MM.1S (cell line): ENCODE data around the gene PLD3.

Experiments
- DNase-seq: peaks from one replicate; pipeline ENCODE4 v3.0.0-alpha.2; 2015
- H2AFZ ChIP-seq: fragments of 300-600 bp; sonication (generic); 2 replicates; pipeline ENCODE4 v1.6.0; 2016; ENCODE audit warnings: antibody characterized with exemption, low read length
- H3F3A ChIP-seq: fragments of 300-600 bp; sonication (generic); 2 replicates; pipeline ENCODE4 v1.6.1; 2016; ENCODE audit warnings: mild to moderate bottlenecking, antibody characterized with exemption, low read length, moderate library complexity, mixed read lengths; ENCODE audit not compliant: insufficient read depth
- H3K27ac ChIP-seq: fragments of 300-600 bp; sonication (generic); 2 replicates; pipeline ENCODE4 v1.5.1; 2016; ENCODE audit warnings: mild to moderate bottlenecking, low read length
- H3K27me3 ChIP-seq: fragments of 300-600 bp; sonication (generic); replicated peaks from 2 replicates; pipeline ENCODE4 v1.6.0; 2016; ENCODE audit warnings: low read length; ENCODE audit not compliant: insufficient read depth
- H3K36me3 ChIP-seq: fragments of 300-600 bp; sonication (generic); replicated peaks from 2 replicates; pipeline ENCODE4 v1.6.1; 2016; ENCODE audit warnings: mild to moderate bottlenecking, low read length, mixed read lengths; ENCODE audit not compliant: insufficient read depth
- H3K4me1 ChIP-seq: fragments of 300-600 bp; sonication (generic); 2 replicates; pipeline ENCODE4 v1.6.1; 2016; ENCODE audit warnings: low read length, mixed read lengths
- H3K4me2 ChIP-seq: fragments of 300-600 bp; sonication (generic); 2 replicates; pipeline ENCODE4 v1.6.0; 2016; ENCODE audit warnings: low read depth, low read length
- H3K4me3 ChIP-seq: fragments of 300-600 bp; sonication (generic); 2 replicates; pipeline ENCODE4 v1.5.1; 2016; ENCODE audit warnings: low read length, mixed read lengths
- H3K79me2 ChIP-seq: fragments of 300-600 bp; sonication (generic); 2 replicates; pipeline ENCODE4 v1.6.1; 2016; ENCODE audit warnings: mixed run types, low read length, mixed read lengths
- H3K9ac ChIP-seq: fragments of 300-600 bp; sonication (generic); 2 replicates; pipeline ENCODE4 v1.6.1; 2016; ENCODE audit warnings: low read length, mixed read lengths
- H3K9me2 ChIP-seq: fragments of 300-600 bp; sonication (generic); replicated peaks from 2 replicates; pipeline ENCODE4 v1.6.1; 2016; ENCODE audit warnings: mild to moderate bottlenecking, low read length, mixed read lengths; ENCODE audit not compliant: insufficient read depth
- H3K9me3 ChIP-seq: fragments of 300-600 bp; sonication (generic); replicated peaks from 2 replicates; pipeline ENCODE4 v1.6.1; 2016; ENCODE audit warnings: mild to moderate bottlenecking, low read length, mixed read lengths; ENCODE audit not compliant: insufficient read depth
- H4K20me1 ChIP-seq: fragments of 300-600 bp; sonication (generic); 2 replicates; pipeline ENCODE4 v1.6.1; 2016; ENCODE audit warnings: mild to moderate bottlenecking, low read length, moderate library complexity, mixed read lengths; ENCODE audit not compliant: insufficient read depth
- CTCF ChIP-seq: fragments of 300-600 bp; sonication (generic); IDR thresholded peaks from 2 replicates; pipeline ENCODE4 v1.5.1; 2016; ENCODE audit warnings: antibody characterized with exemption, low read length, mixed read lengths
- EZH2 ChIP-seq: fragments of 300-600 bp; sonication (generic); optimal IDR thresholded peaks from 2 replicates; pipeline ENCODE3; 2017; ENCODE audit warnings: low read depth, mild to moderate bottlenecking, antibody characterized with exemption, low read length, mixed read lengths
- EZH2phosphoT487 ChIP-seq: fragments of 300-600 bp; sonication (generic); IDR thresholded peaks from 2 replicates; pipeline ENCODE4 v1.6.1; 2018; ENCODE audit warnings: antibody characterized with exemption, low read length

Gene PLD3

DNA sequence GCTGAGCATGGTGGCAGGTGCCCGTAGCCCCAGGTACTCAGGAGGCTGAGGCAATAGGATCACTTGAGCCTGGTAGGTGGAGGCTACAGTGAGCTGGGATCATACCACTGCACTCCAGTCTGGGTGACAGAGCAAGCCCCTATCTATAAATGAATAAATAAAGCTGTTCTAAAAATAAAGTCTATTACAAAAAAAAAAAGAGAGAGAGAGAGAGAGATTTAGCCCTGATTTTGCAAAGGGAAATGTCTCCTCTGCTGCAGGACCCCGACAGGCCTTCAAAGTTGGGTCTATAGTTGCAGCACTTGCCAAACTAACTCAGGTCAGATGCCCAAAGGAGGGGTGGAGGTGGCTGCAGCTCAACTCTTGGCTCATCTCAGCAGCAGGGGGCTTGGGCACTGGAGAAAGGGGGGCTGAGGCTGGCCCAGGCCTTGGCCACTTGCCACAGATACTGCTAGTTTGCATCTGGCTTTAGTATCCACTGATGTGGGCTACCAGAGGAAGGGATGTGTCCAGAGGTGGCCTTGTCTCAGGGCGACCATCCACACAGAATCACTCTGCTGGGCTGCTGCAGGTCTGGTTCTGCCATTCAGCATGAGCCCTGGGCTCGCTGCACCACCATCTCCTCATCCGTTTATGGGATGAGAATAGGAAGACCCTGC lies 32.6 kb upstream of the PLD3 start:
- no peaks in the 10 kb centered on the region for H3K36me3 ChIP-seq
- H3K9me3 ChIP-seq, result no peaks in the 10 kb centered on the region
- no peaks in the 10 kb centered on the region for H3F3A ChIP-seq

GRCh38 chr19:40317338-40317737 lies 31.2 kb upstream of the PLD3 start:
- Histone ChIP-seq H3K79me2 (no peaks in the 10 kb centered on the region), H3K27me3 (no peaks in the 10 kb centered on the region), H3K36me3 (no peaks in the 10 kb centered on the region), H3K9ac (no peak overlapping the region), H3K4me3 (no peak overlapping the region), H4K20me1 (no peaks in the 10 kb centered on the region), H2AFZ (no peak overlapping the region), H3F3A (no peaks in the 10 kb centered on the region), H3K4me1 (no peaks in the 10 kb centered on the region), H3K9me2 (no peaks in the 10 kb centered on the region), H3K9me3 (no peaks in the 10 kb centered on the region), H3K27ac (no peak overlapping the region), H3K4me2 (no peak overlapping the region)
- no peak for DNase-seq
- TF ChIP-seq EZH2phosphoT487 (no peak), EZH2 (no peak), CTCF (no peak)

More for the DNA sequence above, 32.6 kb upstream of the PLD3 start:
- no peaks in the 10 kb centered on the region for H3K27me3 ChIP-seq
- H3K79me2 ChIP-seq, result no peaks in the 10 kb centered on the region
- H3K9me2 ChIP-seq, result no peaks in the 10 kb centered on the region
- DNase-seq, result no peak
- no peak overlapping the region for H3K27ac ChIP-seq
- no peak overlapping the region for H3K4me3 ChIP-seq
- no peak overlapping the region for H3K4me2 ChIP-seq
- no peaks in the 10 kb centered on the region for H3K4me1 ChIP-seq
- H2AFZ ChIP-seq, result no peak overlapping the region
- TF ChIP-seq EZH2, result no peak
- no peak for TF ChIP-seq CTCF
- no peak overlapping the region for H3K9ac ChIP-seq
- H4K20me1 ChIP-seq, result no peaks in the 10 kb centered on the region

- TF ChIP-seq CTCF (no peak), EZH2phosphoT487 (no peak), EZH2 (no peak)
- no peaks in the 10 kb centered on the region for H3K4me1 ChIP-seq
- H2AFZ ChIP-seq, result no peak overlapping the region
- H3K79me2 ChIP-seq, result no peaks in the 10 kb centered on the region
- DNase-seq, result no peak
- no peaks in the 10 kb centered on the region; the same call in 1 of the 2 replicates for H3K36me3 ChIP-seq
- no peaks in the 10 kb centered on the region for H3K9me2 ChIP-seq
- H3K9me3 ChIP-seq, result no peaks in the 10 kb centered on the region
- H3K27ac ChIP-seq, result no peak overlapping the region
- H3K4me3 ChIP-seq, result no peak overlapping the region
- H4K20me1 ChIP-seq, result no peaks in the 10 kb centered on the region
- no peaks in the 10 kb centered on the region for H3K27me3 ChIP-seq
- H3K9ac ChIP-seq, result no peak overlapping the region
- H3K4me2 ChIP-seq, result no peak overlapping the region
- no peaks in the 10 kb centered on the region for H3F3A ChIP-seq
These were observed 27.9 kb upstream of the PLD3 start for GRCh38 chr19:40320558-40320935.
